Calu3 (cell line): ENCODE measurements around the gene MPZL1. TPM values are rescaled to one million over a fixed set of nuclear protein-coding genes. Genes with fewer than 3 reads are reported as not detected.

Source experiments
- BruUV-seq: library from RNA; stranded (reverse); fragments of 400-500 nt; replicated peaks from 2 replicates; lab custom pipeline; 2021; lab: Mats Ljungman, UMichigan
- CTCF ChIA-PET: fragments of 300-600 bp; sonication (Branson Sonifier 250); formaldehyde crosslinking; loops from one replicate; lab custom pipeline; 2022; ENCODE audit warnings: antibody characterized with exemption; lab: Charles Lee
- DNase-seq: peaks from one replicate; pipeline ENCODE4 v3.0.0; 2022
- H3K27ac Mint-ChIP-seq: one replicate; pipeline ENCODE4 v1.8.0; 2022; ENCODE audit warnings: mixed read lengths; ENCODE audit not compliant: unreplicated experiment
- H3K27me3 Mint-ChIP-seq: one replicate; pipeline ENCODE4 v1.8.0; 2022; ENCODE audit warnings: mixed read lengths; ENCODE audit not compliant: unreplicated experiment
- H3K36me3 Mint-ChIP-seq: one replicate; pipeline ENCODE4 v1.8.0; 2022; ENCODE audit warnings: mild to moderate bottlenecking, moderate library complexity, mixed read lengths; ENCODE audit not compliant: insufficient read depth, unreplicated experiment
- H3K4me1 Mint-ChIP-seq: one replicate; pipeline ENCODE4 v1.8.0; 2022; ENCODE audit warnings: mild to moderate bottlenecking, low read depth, mixed read lengths; ENCODE audit not compliant: unreplicated experiment
- H3K4me3 Mint-ChIP-seq: one replicate; pipeline ENCODE4 v1.8.0; 2022; ENCODE audit warnings: mild to moderate bottlenecking, low read depth, moderate library complexity, mixed read lengths; ENCODE audit not compliant: unreplicated experiment
- H3K9me3 Mint-ChIP-seq: one replicate; pipeline ENCODE4 v1.8.0; 2022; ENCODE audit warnings: low read depth, mixed read lengths; ENCODE audit not compliant: unreplicated experiment
- intact Hi-C: fragments of 100-400 bp; cut with micrococcal nuclease; formaldehyde crosslinking; loops from one replicate; pipeline ENCODE4 v1.10.0; 2022; ENCODE audit not compliant: unreplicated experiment
- total RNA-seq: library from RNA; stranded (reverse); gene quantifications from 2 replicates; pipeline ENCODE4 v1.2.3, GENCODE V29; 2022
- TF ChIP-seq, protein P1 (sequence below): fragments of 200-600 bp; IDR thresholded peaks from one replicate; pipeline ENCODE4 v1.8.0; 2022; ENCODE audit warnings: antibody characterized with exemption; ENCODE audit not compliant: unreplicated experiment

The MPZL1 gene
- total RNA-seq, 1 experiment from 2014 or later = 139 TPM

GRCh38 chr1:167819849-167820683, 98.3 kb downstream of the MPZL1 start:
- peak overlapping the region; percentile 85 for H3K4me3 Mint-ChIP-seq
- TF ChIP-seq, protein P1, sequence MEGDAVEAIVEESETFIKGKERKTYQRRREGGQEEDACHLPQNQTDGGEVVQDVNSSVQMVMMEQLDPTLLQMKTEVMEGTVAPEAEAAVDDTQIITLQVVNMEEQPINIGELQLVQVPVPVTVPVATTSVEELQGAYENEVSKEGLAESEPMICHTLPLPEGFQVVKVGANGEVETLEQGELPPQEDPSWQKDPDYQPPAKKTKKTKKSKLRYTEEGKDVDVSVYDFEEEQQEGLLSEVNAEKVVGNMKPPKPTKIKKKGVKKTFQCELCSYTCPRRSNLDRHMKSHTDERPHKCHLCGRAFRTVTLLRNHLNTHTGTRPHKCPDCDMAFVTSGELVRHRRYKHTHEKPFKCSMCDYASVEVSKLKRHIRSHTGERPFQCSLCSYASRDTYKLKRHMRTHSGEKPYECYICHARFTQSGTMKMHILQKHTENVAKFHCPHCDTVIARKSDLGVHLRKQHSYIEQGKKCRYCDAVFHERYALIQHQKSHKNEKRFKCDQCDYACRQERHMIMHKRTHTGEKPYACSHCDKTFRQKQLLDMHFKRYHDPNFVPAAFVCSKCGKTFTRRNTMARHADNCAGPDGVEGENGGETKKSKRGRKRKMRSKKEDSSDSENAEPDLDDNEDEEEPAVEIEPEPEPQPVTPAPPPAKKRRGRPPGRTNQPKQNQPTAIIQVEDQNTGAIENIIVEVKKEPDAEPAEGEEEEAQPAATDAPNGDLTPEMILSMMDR = no peak
- H3K4me1 Mint-ChIP-seq = peaks cover 48% of the 10 kb centered on the region
- H3K27me3 Mint-ChIP-seq = no peaks in the 10 kb centered on the region
- TSS peak; percentile 95 for BruUV-seq
- peaks cover 9% of the 10 kb centered on the region for H3K9me3 Mint-ChIP-seq
- peak overlapping the region; percentile 95 for H3K27ac Mint-ChIP-seq
- intact Hi-C loops = loop anchor here (5.0 kb wide), 2 partner anchors 98 to 107 kb away; partner anchors contain the start of gene MPZL1
- DNase-seq = peak; percentile 85
- H3K36me3 Mint-ChIP-seq = peaks cover 9% of the 10 kb centered on the region
- CTCF ChIA-PET = interaction anchor here (0.8 kb wide), 1 partner anchor 262 kb away, joined by 3 read pairs; no protein-coding TSS in a partner anchor

- Mint-ChIP-seq H3K27me3 (no peaks in the 10 kb centered on the region), H3K36me3 (peaks cover 9% of the 10 kb centered on the region), H3K4me1 (peaks cover 48% of the 10 kb centered on the region), H3K4me3 (peak overlapping the region; percentile 85), H3K27ac (peak overlapping the region; percentile 40), H3K9me3 (peaks cover 4% of the 10 kb centered on the region)
- CTCF ChIA-PET = no interaction called here
- intact Hi-C loops = loop anchor here (5.0 kb wide), 1 partner anchor 106 kb away; no protein-coding TSS in a partner anchor
- DNase-seq = no peak
- TF ChIP-seq, protein P1 = no peak
- BruUV-seq = no TSS peak
These were observed 99.0 kb downstream of the MPZL1 start for GRCh38 chr1:167820684-167821355.

- TF ChIP-seq, protein P1 = no peak
- Mint-ChIP-seq H3K36me3 (peaks cover 9% of the 10 kb centered on the region), H3K4me3 (no peak overlapping the region), H3K4me1 (peaks cover 48% of the 10 kb centered on the region), H3K9me3 (peaks cover 3% of the 10 kb centered on the region), H3K27ac (peak overlapping the region; percentile 40), H3K27me3 (no peaks in the 10 kb centered on the region)
- CTCF ChIA-PET = interaction anchor here (1.7 kb wide), 1 partner anchor 261 kb away, joined by 6 read pairs; no protein-coding TSS in a partner anchor
- BruUV-seq = no TSS peak
- intact Hi-C loops = loop anchor here (5.0 kb wide), 1 partner anchor 106 kb away; no protein-coding TSS in a partner anchor
- DNase-seq = no peak
These were observed 99.5 kb downstream of the MPZL1 start for GRCh38 chr1:167821356-167821685.

- Mint-ChIP-seq H3K4me1 (peaks cover 48% of the 10 kb centered on the region), H3K9me3 (peaks cover 3% of the 10 kb centered on the region), H3K27ac (peak overlapping the region; percentile 81), H3K4me3 (no peak overlapping the region), H3K36me3 (peaks cover 9% of the 10 kb centered on the region), H3K27me3 (no peaks in the 10 kb centered on the region)
- intact Hi-C loops = loop anchor here (5.0 kb wide), 1 partner anchor 105 kb away; no protein-coding TSS in a partner anchor
- CTCF ChIA-PET = interaction anchor here (1.7 kb wide), 1 partner anchor 260 kb away, joined by 6 read pairs; no protein-coding TSS in a partner anchor
- DNase-seq = peak; percentile 18
- BruUV-seq = no TSS peak
- TF ChIP-seq, protein P1 = no peak
These were observed 100.3 kb downstream of the MPZL1 start for GRCh38 chr1:167821969-167822685.
